ENCODE measurements around the gene EVPL. TPM values are rescaled to one million over a fixed set of nuclear protein-coding genes. Genes with fewer than 3 reads are reported as not detected.

EVPL gene
- total and polyA plus RNA-seq, 2 of the 13 experiments (the other 11 are each of a cell fraction or from before 2014, with no cell fraction given), result 2.1 to 8.2 TPM

GRCh38 chr17:75978938-75979704 lies 48.0 kb downstream of the EVPL start, which contains the start of the genes ACOX1 and TEN1 (continued):
- TF ChIP-seq CBFB (CRISPR knock-in tag; IDR thresholded peaks at IDR 0.05) (peak; percentile 64), MXI1 (IDR thresholded peaks at IDR 0.05; ENCODE audit: borderline replicate concordance, low read depth, low read length) (peak; percentile 73; the same call in 1 of the 3 replicates), MLX (CRISPR knock-in tag; IDR thresholded peaks at IDR 0.05) (peak; percentile 77), AGO1 (IDR thresholded peaks at IDR 0.05; ENCODE audit: low read depth, low read length, poor library complexity, severe bottlenecking) (peak; percentile 80), RAD21 (CRISPR knock-in tag; IDR thresholded peaks at IDR 0.05) (no peak; the same call in none of the 2 replicates), KDM6A (CRISPR knock-in tag; IDR thresholded peaks at IDR 0.05; ENCODE audit: low read depth) (peak; percentile 61), PLSCR1 (CRISPR knock-in tag; IDR thresholded peaks at IDR 0.05; ENCODE audit: borderline replicate concordance) (no peak), TBX2 (CRISPR knock-in tag; IDR thresholded peaks at IDR 0.05; ENCODE audit: borderline replicate concordance) (peak; percentile 96), PCBP2 (optimal IDR thresholded peaks at IDR 0.05; ENCODE audit: low read depth, low read length, poor library complexity, severe bottlenecking) (no peak), MLLT10 (CRISPR knock-in tag; IDR thresholded peaks at IDR 0.05) (no peak), ZNF616 (CRISPR knock-in tag; IDR thresholded peaks at IDR 0.05; ENCODE audit: low read depth) (no peak; the same call in 1 of the 2 replicates), MTA1 (CRISPR knock-in tag; IDR thresholded peaks at IDR 0.05; ENCODE audit: borderline replicate concordance) (peak; percentile 94), ZBTB7B (CRISPR knock-in tag; IDR thresholded peaks at IDR 0.05) (peak; percentile 89), ZNF260 (CRISPR knock-in tag; IDR thresholded peaks at IDR 0.05; ENCODE audit: borderline replicate concordance, low read depth) (no peak), E2F2 (CRISPR knock-in tag; IDR thresholded peaks at IDR 0.05; ENCODE audit: borderline replicate concordance) (peak; percentile 88; the same call in 1 of the 2 replicates), TOE1 (CRISPR knock-in tag; IDR thresholded peaks at IDR 0.05) (peak; percentile 76), KDM2A (CRISPR knock-in tag; IDR thresholded peaks at IDR 0.05; ENCODE audit: borderline replicate concordance, low read depth) (peak; percentile 77; the same call in 1 of the 2 replicates), FOXM1 (CRISPR knock-in tag; IDR thresholded peaks at IDR 0.05) (no peak), BCLAF1 (IDR thresholded peaks at IDR 0.05) (no peak), ZMAT5 (CRISPR knock-in tag; IDR thresholded peaks at IDR 0.05; ENCODE audit: borderline replicate concordance, low read depth) (no peak), SALL2 (CRISPR knock-in tag; IDR thresholded peaks at IDR 0.05) (no peak; the same call in 1 of the 2 replicates), MEF2D (CRISPR knock-in tag; IDR thresholded peaks at IDR 0.05) (peak; percentile 96), RARG (CRISPR knock-in tag; IDR thresholded peaks at IDR 0.05; ENCODE audit: low read depth) (no peak; the same call in 1 of the 2 replicates), ZNF841 (CRISPR knock-in tag; IDR thresholded peaks at IDR 0.05; ENCODE audit: borderline replicate concordance) (peak; percentile 53; the same call in 1 of the 2 replicates)

All from HepG2 (cell line).